H1 (cell line): Measurements from ENCODE around the gene CIB4. TPM values are rescaled to one million over a fixed set of nuclear protein-coding genes. Genes with fewer than 3 reads are reported as not detected.

Experiments used
- CTCF ChIA-PET: fragments of 300-600 bp; sonication (Branson Sonifier 250); formaldehyde crosslinking; loops from one replicate; lab custom pipeline; 2021; ENCODE audit not compliant: partially characterized antibody; lab: Charles Lee
- POLR2A ChIA-PET: fragments of 300-600 bp; sonication (Branson Sonifier 250); formaldehyde crosslinking; loops from one replicate; lab custom pipeline; 2021; ENCODE audit warnings: inconsistent platforms; ENCODE audit not compliant: partially characterized antibody; lab: Charles Lee
- DNase-seq, 2 experiments: peaks; one replicate each; pipeline versions ENCODE4 v3.0.0 to v3.0.0-alpha.2; 2010 to 2022; ENCODE audit warnings: low spot score in 2 of 2, low read depth in 1 of 2, mixed read lengths in 1 of 2
- FAIRE-seq: peaks from 2 replicates; lab custom pipeline; 2011; peaks lifted over from hg19 to GRCh38; lab: Jason Lieb, UNC
- H2AFZ ChIP-seq: 2 replicates; pipeline ENCODE4 v1.8.1; 2012; ENCODE audit warnings: low read length, inconsistent platforms
- H2AK5ac ChIP-seq: 2 replicates; pipeline ENCODE4 v1.6.1; 2013; ENCODE audit warnings: low read depth, low read length
- H2BK120ac ChIP-seq: replicated peaks from 2 replicates; pipeline ENCODE3; 2013; ENCODE audit warnings: low read depth, low read length, inconsistent platforms
- H2BK12ac ChIP-seq: 2 replicates; pipeline ENCODE4 v1.6.1; 2013; ENCODE audit warnings: low read depth, low read length
- H2BK15ac ChIP-seq: 2 replicates; pipeline ENCODE4 v1.6.1; 2013; ENCODE audit warnings: low read length
- H2BK20ac ChIP-seq: 2 replicates; pipeline ENCODE4 v1.6.1; 2013; ENCODE audit warnings: low read length
- H2BK5ac ChIP-seq: 2 replicates; pipeline ENCODE4 v1.6.1; 2013; ENCODE audit warnings: low read depth, low read length
- H3K14ac ChIP-seq: 2 replicates; pipeline ENCODE4 v1.6.1; 2013; ENCODE audit warnings: inconsistent platforms; ENCODE audit not compliant: insufficient read length
- H3K18ac ChIP-seq: 2 replicates; pipeline ENCODE4 v1.6.1; 2013; ENCODE audit warnings: low read length; ENCODE audit errors: extremely low read depth
- H3K23ac ChIP-seq: 2 replicates; pipeline ENCODE4 v1.6.1; 2013; ENCODE audit warnings: inconsistent platforms; ENCODE audit not compliant: insufficient read length
- H3K23me2 ChIP-seq: 2 replicates; pipeline ENCODE4 v1.6.1; 2013; ENCODE audit warnings: low read depth, low read length
- H3K27ac ChIP-seq: 2 replicates; pipeline ENCODE4 v1.6.1; 2011; ENCODE audit warnings: low read depth, low read length, inconsistent platforms
- H3K27me3 ChIP-seq, 4 experiments: replicated peaks in 1 of 4; 1 replicate in 1 of 4; 2 replicates in 3 of 4; pipeline versions ENCODE4 v1.6.1 to v1.8.1; 2011 to 2013; ENCODE audit warnings: low read length in 3 of 4, mild to moderate bottlenecking in 3 of 4, inconsistent platforms in 2 of 4, mixed read lengths in 2 of 4, moderate library complexity in 1 of 4; ENCODE audit not compliant: control insufficient read depth in 3 of 4, insufficient read depth in 3 of 4; ENCODE audit errors: extremely low read depth in 1 of 4
- H3K36me3 ChIP-seq, 4 experiments: 2 replicates each; pipeline versions ENCODE4 v1.6.1 to v1.8.1; 2011 to 2013; ENCODE audit warnings: mild to moderate bottlenecking in 4 of 4, low read length in 3 of 4, moderate library complexity in 2 of 4, control low read depth in 1 of 4, inconsistent platforms in 1 of 4; ENCODE audit not compliant: insufficient read depth in 4 of 4, control insufficient read depth in 2 of 4
- H3K4ac ChIP-seq: replicated peaks from 2 replicates; pipeline ENCODE3; 2013; ENCODE audit warnings: low read length, low read depth, mixed read lengths, inconsistent platforms; ENCODE audit not compliant: insufficient read length
- H3K4me1 ChIP-seq, 4 experiments: replicated peaks in 1 of 4; 1 replicate in 1 of 4; 2 replicates in 3 of 4; pipeline versions ENCODE4 v1.6.1 to v1.8.1; 2011 to 2013; ENCODE audit warnings: low read length in 3 of 4, inconsistent platforms in 2 of 4, mixed read lengths in 1 of 4; ENCODE audit not compliant: insufficient read depth in 4 of 4, control insufficient read depth in 3 of 4
- H3K4me2 ChIP-seq, 2 experiments: 2 replicates each; pipeline versions ENCODE4 v1.6.1 to v1.8.1; 2011 to 2013; ENCODE audit warnings: low read depth in 2 of 2, low read length in 2 of 2, control low read depth in 1 of 2, inconsistent platforms in 1 of 2, mild to moderate bottlenecking in 1 of 2; ENCODE audit not compliant: insufficient read depth in 1 of 2
- H3K4me3 ChIP-seq, 4 experiments: fragments of 200-600, 300-600 bp in 1 of 4; sonication (generic), shearing (Covaris generic), sonication (Bioruptor Twin) in 1 of 4; 2 replicates each; pipeline versions ENCODE4 v1.5.1 to v1.8.1; 2011 to 2016; ENCODE audit warnings: low read length in 4 of 4, low read depth in 3 of 4, control low read depth in 2 of 4, inconsistent platforms in 2 of 4, mild to moderate bottlenecking in 2 of 4, mixed read lengths in 1 of 4, moderate library complexity in 1 of 4; ENCODE audit not compliant: insufficient read depth in 2 of 4; ENCODE audit errors: extremely low read depth in 1 of 4
- H3K56ac ChIP-seq: replicated peaks from 2 replicates; pipeline ENCODE3; 2013; ENCODE audit warnings: low read depth, mild to moderate bottlenecking, mixed read lengths, low read length, inconsistent platforms; ENCODE audit not compliant: insufficient read length
- H3K79me1 ChIP-seq: 2 replicates; pipeline ENCODE4 v1.6.1; 2013; ENCODE audit warnings: low read depth, low read length, control low read depth
- H3K79me2 ChIP-seq, 2 experiments: 2 replicates each; pipeline versions ENCODE4 v1.6.1 to v1.8.1; 2012 to 2013; ENCODE audit warnings: low read length in 2 of 2, mild to moderate bottlenecking in 2 of 2, inconsistent platforms in 1 of 2; ENCODE audit not compliant: insufficient read depth in 2 of 2, control insufficient read depth in 1 of 2
- H3K9ac ChIP-seq, 4 experiments: replicated peaks in 1 of 4; 1 replicate in 1 of 4; 2 replicates in 3 of 4; pipeline versions ENCODE4 v1.6.1 to v1.8.1; 2011 to 2013; ENCODE audit warnings: low read depth in 3 of 4, low read length in 3 of 4, control low read depth in 2 of 4, mild to moderate bottlenecking in 2 of 4, moderate library complexity in 2 of 4, inconsistent platforms in 1 of 4; ENCODE audit errors: extremely low read depth in 1 of 4
- H3K9me3 ChIP-seq, 2 experiments: 2 replicates each; pipeline versions ENCODE4 v1.6.1 to v1.8.1; 2012 to 2013; ENCODE audit warnings: mild to moderate bottlenecking in 2 of 2, moderate library complexity in 2 of 2, control low read depth in 1 of 2, inconsistent platforms in 1 of 2, low read depth in 1 of 2, low read length in 1 of 2, mixed read lengths in 1 of 2; ENCODE audit not compliant: insufficient read depth in 2 of 2
- H4K20me1 ChIP-seq, 2 experiments: replicated peaks in 1 of 2; 2 replicates each; pipeline versions ENCODE3 to v1.8.1; 2011 to 2013; ENCODE audit warnings: inconsistent platforms in 2 of 2, low read length in 2 of 2, mild to moderate bottlenecking in 1 of 2; ENCODE audit not compliant: insufficient read depth in 2 of 2, control insufficient read depth in 1 of 2
- H4K5ac ChIP-seq: 2 replicates; pipeline ENCODE4 v1.6.1; 2013; ENCODE audit warnings: low read length, low read depth, mixed read lengths, inconsistent platforms; ENCODE audit not compliant: insufficient read length
- H4K8ac ChIP-seq: 2 replicates; pipeline ENCODE4 v1.8.0; 2013; ENCODE audit warnings: mild to moderate bottlenecking, moderate library complexity, low read length, inconsistent platforms; ENCODE audit not compliant: insufficient read depth; ENCODE audit errors: extremely low read depth
- H4K91ac ChIP-seq: replicated peaks from 2 replicates; pipeline ENCODE3; 2013; ENCODE audit warnings: low read length, mixed read lengths, inconsistent platforms; ENCODE audit not compliant: insufficient read length
- CHD2 ChIP-seq: IDR thresholded peaks from 2 replicates; pipeline ENCODE4 v1.6.1; 2012; ENCODE audit warnings: low read length, improper control_type of control experiment
- E2F6 ChIP-seq: IDR thresholded peaks from 2 replicates; pipeline ENCODE4 v1.6.1; 2012; ENCODE audit warnings: inconsistent platforms
- EGR1 ChIP-seq: IDR thresholded peaks from 2 replicates; pipeline ENCODE4 v1.6.1; 2011; ENCODE audit warnings: low read depth, low read length, borderline replicate concordance
- EZH2 ChIP-seq: fragments of 200-600 bp; sonication (generic); IDR thresholded peaks from 2 replicates; pipeline ENCODE4 v1.7.1; 2012; ENCODE audit warnings: low read depth, mild to moderate bottlenecking, moderate library complexity, low read length, inconsistent platforms; ENCODE audit not compliant: severe bottlenecking
- GABPA ChIP-seq: IDR thresholded peaks from 2 replicates; pipeline ENCODE4 v1.6.1; 2011; ENCODE audit warnings: mild to moderate bottlenecking, low read length, moderate library complexity, borderline replicate concordance; ENCODE audit not compliant: insufficient read depth
- HDAC6 ChIP-seq: IDR thresholded peaks from one replicate; pipeline ENCODE4 v1.7.1; 2012; ENCODE audit warnings: low read depth, mild to moderate bottlenecking, inconsistent platforms, low read length, moderate library complexity
- SP1 ChIP-seq: IDR thresholded peaks from 2 replicates; pipeline ENCODE4 v1.6.1; 2011; ENCODE audit warnings: low read depth, low read length
- SUZ12 ChIP-seq: fragments of 200-600 bp; sonication (generic); IDR thresholded peaks from 2 replicates; pipeline ENCODE4 v1.6.1; 2012; ENCODE audit warnings: mild to moderate bottlenecking, inconsistent platforms, low read length, moderate library complexity, mixed read lengths
- TCF12 ChIP-seq: IDR thresholded peaks from 2 replicates; pipeline ENCODE4 v1.6.1; 2011; ENCODE audit warnings: low read depth, mild to moderate bottlenecking, low read length
- TEAD4 ChIP-seq: IDR thresholded peaks from 2 replicates; pipeline ENCODE4 v1.6.1; 2012; ENCODE audit warnings: low read depth, low read length, inconsistent platforms, mixed read lengths
- WGBS, 2 experiments: shearing (Covaris generic) in 1 of 2; methylation state at CpG; one replicate each; pipeline versions ENCODE4 v1.1.6 to v1.1.7; 2013 to 2015; ENCODE audit warnings: low lambda C conversion rate in 2 of 2, mixed read lengths in 2 of 2, inconsistent platforms in 1 of 2, low coverage in 1 of 2, missing lambda C conversion rate in 1 of 2; ENCODE audit not compliant: insufficient replicate concordance in 2 of 2, insufficient coverage in 1 of 2, insufficient read length in 1 of 2; ENCODE audit errors: extremely low coverage in 1 of 2, missing lambda C conversion rate in 1 of 2; 5-methylcytosine and 5-hydroxymethylcytosine counted together
- polyA plus RNA-seq, 7 experiments: library from polyadenylated mRNA; depleted of rRNA in 3 of 7; stranded (reverse) in 5 of 7; unstranded in 2 of 7; fragments of >200 nt in 5 of 7; fragments of 200-250 nt in 2 of 7; gene quantifications; 1 replicate in 5 of 7; 2 replicates in 1 of 7; 4 replicates in 1 of 7; pipeline versions ENCODE4 v1.2.1 to v1.2.3, GENCODE V29; 2011 to 2013; ENCODE audit warnings: missing spikeins in 2 of 7, mixed read lengths in 2 of 7
- total RNA-seq: library from RNA; stranded (reverse); fragmentation: NEBNext Ultra II Directional; extraction: Animal tissue kit (Norgen Biotek cat#: 25700); gene quantifications from 2 replicates; pipeline ENCODE4 v1.2.1, GENCODE V29; 2021

The CIB4 gene
- total and polyA plus RNA-seq, 2 of the 8 experiments (the other 6 are each of a cell fraction or from before 2014, with no cell fraction given) = not detected

GRCh38 chr2:26640331-26640745, 828 bp downstream of the CIB4 start:
- H2BK20ac ChIP-seq = no peak overlapping the region
- H3K4ac ChIP-seq = no peak overlapping the region
- H2AK5ac ChIP-seq = no peak overlapping the region
- ChIA-PET CTCF (interaction anchor here (0.7 to 1.9 kb wide), 3 partner anchors 25 to 368 kb away, joined by 3 to 6 read pairs (median 5); no protein-coding TSS in a partner anchor), POLR2A (interaction anchor here (1.2 kb wide), 1 partner anchor 43 kb away, joined by 3 read pairs; no protein-coding TSS in a partner anchor)
- no peak for FAIRE-seq
- H3K4me2 ChIP-seq = no peak overlapping the region
- 0 out of 4 replicates have a peak, but pooled peaks cover 0 to 3% of the 10 kb centered on the region in 2 experiments for H3K79me2 ChIP-seq
- no peaks in the 10 kb centered on the region for H3K36me3 ChIP-seq
- H3K79me1 ChIP-seq = no peaks in the 10 kb centered on the region
- no peak for DNase-seq
- 72% methylated on average over 8 of the region's 8 CpGs; no CpG with 5 or more reads in 1 of the 2 experiments for WGBS, 2 experiments
- H2BK120ac ChIP-seq = no peak overlapping the region
- H4K91ac ChIP-seq = no peak overlapping the region
- no peak overlapping the region for H3K56ac ChIP-seq
- H4K8ac ChIP-seq = peak overlapping the region; percentile 36; the same call in 1 of the 2 replicates
- H2BK12ac ChIP-seq = peak overlapping the region; percentile 11; the same call in 1 of the 2 replicates
- H3K23me2 ChIP-seq = no peaks in the 10 kb centered on the region
- H2BK15ac ChIP-seq = no peak overlapping the region
- no peak overlapping the region for H3K14ac ChIP-seq
- H2BK5ac ChIP-seq = no peak overlapping the region
- no peaks in the 10 kb centered on the region for H3K9me3 ChIP-seq
- no peak overlapping the region for H3K27ac ChIP-seq
- H4K5ac ChIP-seq = no peak overlapping the region
- H2AFZ ChIP-seq = no peak overlapping the region
- H3K27me3 ChIP-seq = no peaks in the 10 kb centered on the region; a peak in 2 of 7 replicates
- peaks cover 0 to 10% (median 4%) of the 10 kb centered on the region in 4 experiments; a peak in 2 of 7 replicates for H3K4me1 ChIP-seq
- H3K23ac ChIP-seq = no peak overlapping the region
- H3K4me3 ChIP-seq = no peak overlapping the region
- H3K9ac ChIP-seq = no peak overlapping the region
- 0 out of 2 replicates have a peak overlapping the region, but pooled peaks have one; percentile 62 for H3K18ac ChIP-seq
- H4K20me1 ChIP-seq = no peaks in the 10 kb centered on the region
- TF ChIP-seq EGR1 = no peak
- no peak for TF ChIP-seq TEAD4
- TF ChIP-seq SP1 = no peak
- TF ChIP-seq TCF12 = no peak
- TF ChIP-seq E2F6 = no peak
- TF ChIP-seq HDAC6 = no peak
- TF ChIP-seq SUZ12 = no peak
- TF ChIP-seq CHD2 = no peak
- TF ChIP-seq GABPA = no peak
- no peak for TF ChIP-seq EZH2
